ENCODE results near the gene C12orf76. TPM values are rescaled to one million over a fixed set of nuclear protein-coding genes. Genes with fewer than 3 reads are reported as not detected.

Gene C12orf76
- total and polyA plus RNA-seq, 2 of the 4 experiments (the other 2 are of a cell fraction), result 5.0 to 7.1 TPM

DNA sequence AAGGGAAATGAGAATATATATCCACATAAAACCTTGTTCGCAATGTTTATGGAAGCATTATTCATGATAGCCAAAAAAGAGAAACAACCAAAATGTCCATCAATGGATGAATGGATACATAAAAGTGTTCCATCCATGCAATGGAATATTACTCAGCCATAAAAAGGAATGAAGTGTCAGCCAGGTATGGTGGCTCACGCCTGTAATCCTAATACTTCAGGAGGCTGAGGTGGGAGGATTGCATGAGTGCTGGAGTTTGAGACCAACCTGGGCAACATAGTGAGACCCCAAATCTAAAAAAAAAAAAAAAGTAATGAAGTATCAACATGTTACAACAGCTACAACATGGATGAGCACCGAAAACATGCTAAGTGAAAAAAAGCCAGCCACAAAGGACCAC lies 23.6 kb upstream of the C12orf76 start:
- H4K5ac ChIP-seq (ENCODE audit: low read depth, low read length), result no peak overlapping the region
- no TSS peak for BruUV-seq (replicated peaks)
- TF ChIP-seq POLR2A (IDR thresholded peaks at IDR 0.05; ENCODE audit: low read depth, low read length), result no peak
- no peak for TF ChIP-seq RCOR1 (IDR thresholded peaks at IDR 0.05; ENCODE audit: insufficient replicate concordance, low read length)
- TF ChIP-seq MAFK (IDR thresholded peaks at IDR 0.05; ENCODE audit: low read depth, low read length), result no peak
- TF ChIP-seq NFE2L2 (IDR thresholded peaks at IDR 0.05; ENCODE audit: low read depth, low read length), result no peak
- TF ChIP-seq RFX5 (IDR thresholded peaks at IDR 0.05; ENCODE audit: low read depth, low read length), result no peak
- TF ChIP-seq RAD21 (IDR thresholded peaks at IDR 0.05; ENCODE audit: low read length), result no peak
- TF ChIP-seq SMC3 (IDR thresholded peaks at IDR 0.05; ENCODE audit: low read depth, low read length), result no peak
- TF ChIP-seq, protein P1, sequence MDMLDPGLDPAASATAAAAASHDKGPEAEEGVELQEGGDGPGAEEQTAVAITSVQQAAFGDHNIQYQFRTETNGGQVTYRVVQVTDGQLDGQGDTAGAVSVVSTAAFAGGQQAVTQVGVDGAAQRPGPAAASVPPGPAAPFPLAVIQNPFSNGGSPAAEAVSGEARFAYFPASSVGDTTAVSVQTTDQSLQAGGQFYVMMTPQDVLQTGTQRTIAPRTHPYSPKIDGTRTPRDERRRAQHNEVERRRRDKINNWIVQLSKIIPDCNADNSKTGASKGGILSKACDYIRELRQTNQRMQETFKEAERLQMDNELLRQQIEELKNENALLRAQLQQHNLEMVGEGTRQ (IDR thresholded peaks at IDR 0.05; ENCODE audit: low read depth, low read length), result no peak
- TF ChIP-seq CEBPB (IDR thresholded peaks at IDR 0.05; ENCODE audit: low read depth, low read length), result no peak
- TF ChIP-seq FOS (IDR thresholded peaks at IDR 0.05; ENCODE audit: low read depth, low read length), result no peak
- TF ChIP-seq, protein P2, sequence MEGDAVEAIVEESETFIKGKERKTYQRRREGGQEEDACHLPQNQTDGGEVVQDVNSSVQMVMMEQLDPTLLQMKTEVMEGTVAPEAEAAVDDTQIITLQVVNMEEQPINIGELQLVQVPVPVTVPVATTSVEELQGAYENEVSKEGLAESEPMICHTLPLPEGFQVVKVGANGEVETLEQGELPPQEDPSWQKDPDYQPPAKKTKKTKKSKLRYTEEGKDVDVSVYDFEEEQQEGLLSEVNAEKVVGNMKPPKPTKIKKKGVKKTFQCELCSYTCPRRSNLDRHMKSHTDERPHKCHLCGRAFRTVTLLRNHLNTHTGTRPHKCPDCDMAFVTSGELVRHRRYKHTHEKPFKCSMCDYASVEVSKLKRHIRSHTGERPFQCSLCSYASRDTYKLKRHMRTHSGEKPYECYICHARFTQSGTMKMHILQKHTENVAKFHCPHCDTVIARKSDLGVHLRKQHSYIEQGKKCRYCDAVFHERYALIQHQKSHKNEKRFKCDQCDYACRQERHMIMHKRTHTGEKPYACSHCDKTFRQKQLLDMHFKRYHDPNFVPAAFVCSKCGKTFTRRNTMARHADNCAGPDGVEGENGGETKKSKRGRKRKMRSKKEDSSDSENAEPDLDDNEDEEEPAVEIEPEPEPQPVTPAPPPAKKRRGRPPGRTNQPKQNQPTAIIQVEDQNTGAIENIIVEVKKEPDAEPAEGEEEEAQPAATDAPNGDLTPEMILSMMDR (conservative IDR thresholded peaks at IDR 0.05; ENCODE audit: low read depth, low read length), result no peak
- TF ChIP-seq CHD1 (IDR thresholded peaks at IDR 0.05; ENCODE audit: low read depth, low read length), result no peak
- no peak for TF ChIP-seq BHLHE40 (IDR thresholded peaks at IDR 0.05; ENCODE audit: low read depth, low read length)
- TF ChIP-seq, protein P3, sequence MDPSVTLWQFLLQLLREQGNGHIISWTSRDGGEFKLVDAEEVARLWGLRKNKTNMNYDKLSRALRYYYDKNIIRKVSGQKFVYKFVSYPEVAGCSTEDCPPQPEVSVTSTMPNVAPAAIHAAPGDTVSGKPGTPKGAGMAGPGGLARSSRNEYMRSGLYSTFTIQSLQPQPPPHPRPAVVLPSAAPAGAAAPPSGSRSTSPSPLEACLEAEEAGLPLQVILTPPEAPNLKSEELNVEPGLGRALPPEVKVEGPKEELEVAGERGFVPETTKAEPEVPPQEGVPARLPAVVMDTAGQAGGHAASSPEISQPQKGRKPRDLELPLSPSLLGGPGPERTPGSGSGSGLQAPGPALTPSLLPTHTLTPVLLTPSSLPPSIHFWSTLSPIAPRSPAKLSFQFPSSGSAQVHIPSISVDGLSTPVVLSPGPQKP (IDR thresholded peaks at IDR 0.05; ENCODE audit: borderline replicate concordance, low read depth, low read length), result no peak
- TF ChIP-seq MAZ (IDR thresholded peaks at IDR 0.05; ENCODE audit: borderline replicate concordance, low read depth, low read length), result no peak
- no peak overlapping the region for H2BK15ac ChIP-seq (ENCODE audit: low read depth, low read length)
- no peaks in the 10 kb centered on the region for H3K9me1 ChIP-seq (ENCODE audit: insufficient read depth, low read length)
- in situ Hi-C loops (cut with MboI; ENCODE audit: low sequenced_read_pairs), result no loop called here
- H3K9me3 ChIP-seq (ENCODE audit: control insufficient read depth, insufficient read depth, low read length), result no peaks in the 10 kb centered on the region
- H3K4me3 ChIP-seq (ENCODE audit: insufficient read depth, low read depth, low read length), result no peak overlapping the region
- H4K20me1 ChIP-seq (ENCODE audit: insufficient read depth, low read length), result no peaks in the 10 kb centered on the region
- no CpG with 5 or more reads among the region's 3 CpGs for WGBS, 2 experiments (ENCODE audit: extremely low coverage in 2 of 2, insufficient read length in 1 of 2)
- no peak overlapping the region for H2AK5ac ChIP-seq (ENCODE audit: low read depth, low read length)
- H4K8ac ChIP-seq (ENCODE audit: low read depth in 2 of 2, low read length in 2 of 2), result no peak overlapping the region
- H3K18ac ChIP-seq (ENCODE audit: low read depth, low read length), result no peak overlapping the region
- DNase-seq (no peak), ATAC-seq (ENCODE audit: low read depth) (no peak)
- no peak overlapping the region for H3K23ac ChIP-seq (ENCODE audit: low read depth, low read length)
- no peak overlapping the region for H2AK9ac ChIP-seq (replicated peaks; ENCODE audit: low read depth, low read length, poor library complexity)
- H3K4me1 ChIP-seq (ENCODE audit: control insufficient read depth, insufficient read depth, low read length), result 0 out of 2 replicates have a peak, but pooled peaks cover 2% of the 10 kb centered on the region
- no peaks in the 10 kb centered on the region for H3K79me1 ChIP-seq (ENCODE audit: low read depth in 1 of 2, low read length in 2 of 2)
- H3K36me3 ChIP-seq (ENCODE audit: control insufficient read depth, insufficient read depth, low read length), result no peaks in the 10 kb centered on the region
- no peak overlapping the region for H2BK20ac ChIP-seq (ENCODE audit: low read depth, low read length)
- H3K4ac ChIP-seq (ENCODE audit: low read depth, low read length), result no peak overlapping the region
- H3K27ac ChIP-seq (ENCODE audit: insufficient read depth, low read length), result no peak overlapping the region
- H3K9ac ChIP-seq (ENCODE audit: low read depth, low read length), result no peak overlapping the region
- H4K91ac ChIP-seq (ENCODE audit: insufficient read depth, low read depth, low read length), result no peak overlapping the region
- dilution Hi-C loops (cut with HindIII; ENCODE audit: low sequenced_read_pairs, unreplicated experiment), result no loop called here
- no peak overlapping the region for H3K14ac ChIP-seq (replicated peaks; ENCODE audit: low read depth, low read length)
- H2AFZ ChIP-seq (replicated peaks; ENCODE audit: low read length, poor library complexity), result no peak overlapping the region
- no peak overlapping the region for H2BK5ac ChIP-seq (ENCODE audit: low read depth, low read length, poor library complexity, severe bottlenecking)
- intact Hi-C loops (cut with micrococcal nuclease), result no loop called here
- CTCF ChIA-PET, result no interaction called here
- POLR2A ChIA-PET (ENCODE audit: unreplicated experiment), result no interaction called here
- H3K56ac ChIP-seq (ENCODE audit: extremely low read depth, insufficient read depth, low read length), result no peak overlapping the region
- H3K4me2 ChIP-seq (ENCODE audit: low read depth, low read length), result no peak overlapping the region
- no peak overlapping the region for H2BK120ac ChIP-seq (ENCODE audit: low read depth, low read length)
- no peaks in the 10 kb centered on the region for H3K27me3 ChIP-seq (ENCODE audit: control insufficient read depth, insufficient read depth, low read length)
